ENCODE measurements around the gene CMYA5. TPM values are rescaled to one million over a fixed set of nuclear protein-coding genes. Genes with fewer than 3 reads are reported as not detected.

The CMYA5 gene
- total RNA-seq, 2 donors from 2014 or later, result 1,199 to 1,662 TPM

DNA sequence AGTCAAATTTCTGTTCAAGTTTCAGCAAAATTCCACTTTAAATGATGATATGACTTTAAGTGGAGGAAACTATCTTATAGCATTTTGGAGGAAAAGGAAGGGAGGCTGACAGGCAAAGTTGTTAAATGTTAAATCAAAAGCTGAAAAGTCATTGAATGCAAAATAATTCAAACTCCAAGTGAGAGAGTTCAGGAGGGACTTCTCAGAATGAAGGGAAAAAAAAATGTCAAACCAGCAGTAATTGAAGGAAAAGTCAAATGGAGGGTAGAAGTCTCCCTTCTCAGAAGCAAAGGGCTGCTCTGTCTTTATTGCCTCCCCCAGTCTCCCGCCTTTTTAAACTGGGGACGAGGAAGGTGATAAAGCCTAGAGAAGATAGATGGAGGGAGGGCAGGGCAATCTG lies 134.8 kb downstream of the CMYA5 start:
- TF ChIP-seq, protein P1, sequence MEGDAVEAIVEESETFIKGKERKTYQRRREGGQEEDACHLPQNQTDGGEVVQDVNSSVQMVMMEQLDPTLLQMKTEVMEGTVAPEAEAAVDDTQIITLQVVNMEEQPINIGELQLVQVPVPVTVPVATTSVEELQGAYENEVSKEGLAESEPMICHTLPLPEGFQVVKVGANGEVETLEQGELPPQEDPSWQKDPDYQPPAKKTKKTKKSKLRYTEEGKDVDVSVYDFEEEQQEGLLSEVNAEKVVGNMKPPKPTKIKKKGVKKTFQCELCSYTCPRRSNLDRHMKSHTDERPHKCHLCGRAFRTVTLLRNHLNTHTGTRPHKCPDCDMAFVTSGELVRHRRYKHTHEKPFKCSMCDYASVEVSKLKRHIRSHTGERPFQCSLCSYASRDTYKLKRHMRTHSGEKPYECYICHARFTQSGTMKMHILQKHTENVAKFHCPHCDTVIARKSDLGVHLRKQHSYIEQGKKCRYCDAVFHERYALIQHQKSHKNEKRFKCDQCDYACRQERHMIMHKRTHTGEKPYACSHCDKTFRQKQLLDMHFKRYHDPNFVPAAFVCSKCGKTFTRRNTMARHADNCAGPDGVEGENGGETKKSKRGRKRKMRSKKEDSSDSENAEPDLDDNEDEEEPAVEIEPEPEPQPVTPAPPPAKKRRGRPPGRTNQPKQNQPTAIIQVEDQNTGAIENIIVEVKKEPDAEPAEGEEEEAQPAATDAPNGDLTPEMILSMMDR (IDR thresholded peaks at IDR 0.05), result no peak
- Histone ChIP-seq H3K27ac (no peak overlapping the region), H3K4me1 (no peaks in the 10 kb centered on the region)

DNA sequence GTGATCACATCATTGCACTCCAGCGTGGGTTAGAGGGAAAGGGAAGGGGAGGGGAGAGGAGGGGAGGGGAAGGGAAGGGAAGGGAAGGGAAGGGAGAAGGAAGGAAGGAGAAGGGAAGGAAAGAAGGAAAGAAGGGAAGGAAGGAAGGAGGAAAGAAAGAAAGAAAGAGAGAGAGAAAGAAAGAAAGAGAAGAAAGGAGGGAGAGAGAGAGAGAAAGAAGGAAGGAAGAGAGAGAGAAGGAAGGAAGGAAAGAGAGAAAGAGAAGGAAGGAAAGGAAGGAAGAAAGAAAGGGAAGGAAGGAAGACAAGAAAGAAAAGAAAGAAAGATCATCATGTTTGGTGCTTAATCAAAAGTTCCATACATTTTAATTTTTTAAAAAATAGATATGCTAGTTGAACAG lies 136.2 kb downstream of the CMYA5 start:
- no peaks in the 10 kb centered on the region for H3K9me3 ChIP-seq
- TF ChIP-seq, protein P1 (IDR thresholded peaks at IDR 0.05), result no peak
- no peaks in the 10 kb centered on the region for H3K27me3 ChIP-seq

More for the DNA sequence above, 134.8 kb downstream of the CMYA5 start:
- Histone ChIP-seq H3K9me3 (no peaks in the 10 kb centered on the region), H3K36me3 (no peaks in the 10 kb centered on the region), H3K4me3 (no peak overlapping the region), H3K27me3 (no peaks in the 10 kb centered on the region)
- no peak for DNase-seq (ENCODE audit: low spot score)

DNA sequence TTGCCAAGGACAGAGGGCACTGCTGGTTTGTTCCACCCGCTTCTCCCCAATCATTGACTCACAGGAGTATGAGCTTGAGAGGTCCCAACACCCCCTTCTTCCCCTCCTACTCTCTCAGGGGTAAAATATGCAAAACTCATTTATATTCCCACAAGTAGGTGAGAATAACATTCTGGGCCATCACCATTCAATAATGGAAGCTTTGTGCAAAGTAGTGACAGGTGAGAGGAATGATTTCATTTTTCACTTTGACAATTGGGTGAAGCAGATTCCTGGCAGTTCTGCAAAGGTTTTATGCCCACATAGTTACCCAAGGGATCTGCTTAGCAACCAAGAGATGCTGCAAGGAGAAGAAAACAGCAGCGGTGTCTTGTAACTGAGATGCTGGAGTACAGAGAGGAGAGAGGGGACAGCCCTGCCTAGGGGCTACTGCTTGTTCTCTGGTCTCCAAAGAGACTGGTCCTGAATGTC lies 137.6 kb downstream of the CMYA5 start:
- Histone ChIP-seq H3K4me1 (peaks cover 0 to 11% of the 10 kb centered on the region in 2 donors), H3K9me3 (no peaks in the 10 kb centered on the region), H3K36me3 (no peaks in the 10 kb centered on the region), H3K27me3 (no peaks in the 10 kb centered on the region), H3K4me3 (no peak overlapping the region), H3K27ac (no peak overlapping the region)
- TF ChIP-seq, protein P1 (IDR thresholded peaks at IDR 0.05), result no peak
- DNase-seq (ENCODE audit: low spot score), result peak; percentile 7

More for the DNA sequence above, 136.2 kb downstream of the CMYA5 start:
- H3K27ac ChIP-seq, result no peak overlapping the region
- H3K4me1 ChIP-seq, result no peaks in the 10 kb centered on the region
- no peak overlapping the region for H3K4me3 ChIP-seq
- no peak for DNase-seq (ENCODE audit: low spot score)
- no peaks in the 10 kb centered on the region for H3K36me3 ChIP-seq

DNA sequence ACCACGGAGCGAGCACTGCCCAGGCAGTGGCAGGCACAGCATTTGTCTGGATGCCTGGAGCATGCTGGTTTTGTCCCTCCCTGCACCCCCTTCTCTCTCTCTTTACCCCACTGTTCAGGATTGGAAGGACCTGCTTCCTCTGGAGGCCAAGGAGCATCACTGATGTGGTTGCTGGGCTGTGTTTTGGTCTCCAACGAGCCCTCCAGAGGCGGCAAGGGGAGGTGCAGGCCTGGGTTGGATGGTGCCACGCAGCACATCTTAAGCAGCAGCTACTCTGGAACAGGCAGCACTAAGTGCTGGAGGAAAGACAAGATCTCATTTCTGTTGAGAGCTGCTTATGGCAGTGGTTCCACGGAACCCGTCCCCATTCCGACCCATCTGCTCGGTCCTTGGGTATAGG lies 139.6 kb downstream of the CMYA5 start:
- Histone ChIP-seq H3K4me1 (peaks cover 0 to 16% of the 10 kb centered on the region in 2 donors), H3K9me3 (no peaks in the 10 kb centered on the region), H3K27ac (no peak overlapping the region), H3K4me3 (no peak overlapping the region), H3K27me3 (no peaks in the 10 kb centered on the region), H3K36me3 (no peaks in the 10 kb centered on the region)
- TF ChIP-seq, protein P1 (IDR thresholded peaks at IDR 0.05), result peak in 1 of 2 donors; percentile 11
- no peak for DNase-seq (ENCODE audit: low spot score)

GRCh38 chr5:79831381-79832309 lies 142.0 kb downstream of the CMYA5 start:
- Histone ChIP-seq H3K4me3 (no peak overlapping the region), H3K36me3 (no peaks in the 10 kb centered on the region), H3K9me3 (no peaks in the 10 kb centered on the region), H3K4me1 (peaks cover 0 to 26% of the 10 kb centered on the region in 2 donors), H3K27ac (no peak overlapping the region), H3K27me3 (no peaks in the 10 kb centered on the region)
- DNase-seq (ENCODE audit: low spot score), result no peak
- TF ChIP-seq, protein P1 (IDR thresholded peaks at IDR 0.05), result no peak

All from right atrium auricular region (tissue), 2 donors.